IPS-15b (cell line): ENCODE measurements around the gene OR2V2.

ENCODE experiments used
- H3K27me3 ChIP-seq: one replicate; pipeline ENCODE4 v1.6.1; 2013; ENCODE audit warnings: low read length; ENCODE audit not compliant: control insufficient read depth, insufficient read depth
- H3K36me3 ChIP-seq: one replicate; pipeline ENCODE4 v1.6.1; 2013; ENCODE audit warnings: low read length; ENCODE audit not compliant: control insufficient read depth, insufficient read depth
- H3K4me1 ChIP-seq: one replicate; pipeline ENCODE4 v1.6.1; 2013; ENCODE audit warnings: mild to moderate bottlenecking, low read length; ENCODE audit not compliant: control insufficient read depth, insufficient read depth
- H3K4me3 ChIP-seq: one replicate; pipeline ENCODE4 v1.5.1; 2013; ENCODE audit warnings: low read depth, low read length
- H3K9ac ChIP-seq: one replicate; pipeline ENCODE4 v1.6.1; 2013; ENCODE audit warnings: low read depth, mild to moderate bottlenecking, low read length
- H3K9me3 ChIP-seq: one replicate; pipeline ENCODE4 v1.6.1; 2013; ENCODE audit warnings: mild to moderate bottlenecking, low read length; ENCODE audit not compliant: control insufficient read depth, insufficient read depth

The OR2V2 gene

GRCh38 chr5:181133083-181133482 is 14.3 kb upstream of the OR2V2 start:
- Histone ChIP-seq H3K9me3 (no peaks in the 10 kb centered on the region), H3K4me3 (no peak overlapping the region), H3K27me3 (no peaks in the 10 kb centered on the region), H3K36me3 (no peaks in the 10 kb centered on the region), H3K9ac (no peak overlapping the region), H3K4me1 (no peaks in the 10 kb centered on the region)

GRCh38 chr5:181133610-181134231 is 13.7 kb upstream of the OR2V2 start:
- Histone ChIP-seq H3K27me3 (no peaks in the 10 kb centered on the region), H3K9ac (no peak overlapping the region), H3K4me1 (no peaks in the 10 kb centered on the region), H3K36me3 (no peaks in the 10 kb centered on the region), H3K9me3 (no peaks in the 10 kb centered on the region), H3K4me3 (no peak overlapping the region)

GRCh38 chr5:181134259-181134658 is 13.1 kb upstream of the OR2V2 start:
- H3K4me1 ChIP-seq = no peaks in the 10 kb centered on the region

GRCh38 chr5:181136361-181136955 is 10.9 kb upstream of the OR2V2 start:
- no peaks in the 10 kb centered on the region for H3K27me3 ChIP-seq
- no peaks in the 10 kb centered on the region for H3K36me3 ChIP-seq
- no peaks in the 10 kb centered on the region for H3K4me1 ChIP-seq
- H3K9ac ChIP-seq = no peak overlapping the region
- H3K4me3 ChIP-seq = no peak overlapping the region
- no peaks in the 10 kb centered on the region for H3K9me3 ChIP-seq

More at GRCh38 chr5:181134259-181134658, 13.1 kb upstream of the OR2V2 start:
- Histone ChIP-seq H3K36me3 (no peaks in the 10 kb centered on the region), H3K4me3 (no peak overlapping the region), H3K9me3 (no peaks in the 10 kb centered on the region), H3K9ac (no peak overlapping the region), H3K27me3 (no peaks in the 10 kb centered on the region)

GRCh38 chr5:181138258-181138657 is 9.1 kb upstream of the OR2V2 start:
- H3K4me1 ChIP-seq = no peaks in the 10 kb centered on the region
- no peak overlapping the region for H3K9ac ChIP-seq
- H3K4me3 ChIP-seq = no peak overlapping the region
- H3K36me3 ChIP-seq = no peaks in the 10 kb centered on the region
- no peaks in the 10 kb centered on the region for H3K27me3 ChIP-seq
- H3K9me3 ChIP-seq = no peaks in the 10 kb centered on the region

- Histone ChIP-seq H3K27me3 (no peaks in the 10 kb centered on the region), H3K4me1 (no peaks in the 10 kb centered on the region), H3K4me3 (no peak overlapping the region), H3K9ac (no peak overlapping the region), H3K36me3 (no peaks in the 10 kb centered on the region), H3K9me3 (no peaks in the 10 kb centered on the region)
Observed at GRCh38 chr5:181140766-181141165, 6.6 kb upstream of the OR2V2 start.

- Histone ChIP-seq H3K4me1 (peaks cover 1% of the 10 kb centered on the region), H3K9me3 (no peaks in the 10 kb centered on the region), H3K9ac (no peak overlapping the region), H3K27me3 (no peaks in the 10 kb centered on the region), H3K36me3 (no peaks in the 10 kb centered on the region), H3K4me3 (no peak overlapping the region)
Observed at GRCh38 chr5:181142054-181142453, 5.3 kb upstream of the OR2V2 start.

GRCh38 chr5:181145133-181145532 is 2.3 kb upstream of the OR2V2 start:
- peaks cover 5% of the 10 kb centered on the region for H3K27me3 ChIP-seq

GRCh38 chr5:181149355-181149754 is 2.0 kb downstream of the OR2V2 start:
- Histone ChIP-seq H3K9ac (no peak overlapping the region), H3K4me1 (peaks cover 6% of the 10 kb centered on the region), H3K36me3 (no peaks in the 10 kb centered on the region), H3K4me3 (no peak overlapping the region), H3K27me3 (peaks cover 14% of the 10 kb centered on the region), H3K9me3 (no peaks in the 10 kb centered on the region)

More at GRCh38 chr5:181145133-181145532, 2.3 kb upstream of the OR2V2 start:
- Histone ChIP-seq H3K9ac (no peak overlapping the region), H3K4me3 (no peak overlapping the region), H3K36me3 (no peaks in the 10 kb centered on the region), H3K9me3 (no peaks in the 10 kb centered on the region), H3K4me1 (peaks cover 6% of the 10 kb centered on the region)

GRCh38 chr5:181149806-181150733 is 2.7 kb downstream of the OR2V2 start:
- Histone ChIP-seq H3K4me3 (no peak overlapping the region), H3K27me3 (peaks cover 14% of the 10 kb centered on the region), H3K9ac (no peak overlapping the region), H3K4me1 (peaks cover 6% of the 10 kb centered on the region), H3K36me3 (no peaks in the 10 kb centered on the region), H3K9me3 (no peaks in the 10 kb centered on the region)

GRCh38 chr5:181151146-181151545 is 3.8 kb downstream of the OR2V2 start:
- no peaks in the 10 kb centered on the region for H3K9me3 ChIP-seq
- H3K4me1 ChIP-seq = peaks cover 6% of the 10 kb centered on the region
- peaks cover 14% of the 10 kb centered on the region for H3K27me3 ChIP-seq
- H3K9ac ChIP-seq = no peak overlapping the region
- H3K4me3 ChIP-seq = no peak overlapping the region
- H3K36me3 ChIP-seq = no peaks in the 10 kb centered on the region
